HG03159 (cell line): ENCODE measurements around the gene TBC1D19.

Experiments
- ATAC-seq: cut with Tn5 transposase; IDR thresholded peaks from one replicate; pipeline ENCODE4 v1.9.1; 2021; ENCODE audit warnings: mild to moderate bottlenecking, moderate library complexity; ENCODE audit not compliant: unreplicated experiment

TBC1D19 gene

DNA sequence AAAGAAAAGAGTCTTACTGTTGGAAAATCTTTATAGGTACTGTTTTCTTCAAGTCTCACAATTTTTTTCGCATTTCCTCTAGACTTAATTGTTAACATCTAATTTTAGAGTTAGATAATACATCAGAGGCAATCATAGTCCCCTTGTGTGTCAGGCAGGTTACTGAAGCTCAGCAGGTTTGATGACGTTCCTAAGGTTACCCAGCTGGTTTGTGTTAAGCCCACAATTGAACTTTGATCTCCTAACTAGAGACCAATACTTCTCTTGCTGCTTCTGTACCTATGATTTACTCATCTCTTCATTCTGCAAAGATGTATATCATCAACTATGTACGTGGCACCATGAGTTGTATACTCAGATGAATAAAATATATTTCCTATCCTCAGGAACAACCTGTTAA is 145.1 kb downstream of the TBC1D19 start:
- no peak for ATAC-seq

- ATAC-seq, result no peak
These were observed 145.7 kb downstream of the TBC1D19 start for GRCh38 chr4:26729547-26729946.

DNA sequence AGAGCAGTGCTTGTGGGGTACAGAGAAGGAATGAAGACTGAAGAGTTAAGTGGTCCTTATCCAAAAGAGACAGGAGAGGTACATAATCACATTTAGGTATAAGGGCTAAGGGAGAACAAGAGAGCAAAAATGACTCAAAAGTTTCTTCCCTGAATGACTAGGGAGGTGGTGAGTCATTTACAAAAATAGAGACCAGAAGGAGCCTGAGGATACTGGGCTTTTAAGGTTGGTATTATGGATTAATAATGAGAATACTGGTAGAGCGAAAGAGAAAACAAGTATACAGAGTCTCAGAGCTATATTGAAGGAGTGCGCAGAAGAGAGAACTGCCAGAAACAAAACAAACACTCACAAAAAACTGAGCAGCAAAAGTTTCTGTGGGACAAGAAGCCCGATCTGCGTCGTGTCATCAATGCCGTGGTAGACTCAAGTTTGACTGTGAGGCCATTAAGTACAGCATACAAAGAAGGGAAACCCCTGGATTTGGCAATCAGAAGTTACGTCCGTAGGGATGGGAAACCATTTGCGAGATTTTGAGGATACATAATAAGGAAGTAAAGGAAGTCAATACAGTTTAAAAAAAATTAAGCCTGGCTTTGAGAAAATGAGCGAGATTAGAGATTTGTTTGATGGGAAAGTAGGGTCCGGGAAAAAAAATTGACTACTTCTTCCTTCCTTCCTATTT is 147.6 kb downstream of the TBC1D19 start:
- peak; percentile 82 for ATAC-seq

- no peak for ATAC-seq
These were observed 148.5 kb downstream of the TBC1D19 start for GRCh38 chr4:26732356-26732755.

DNA sequence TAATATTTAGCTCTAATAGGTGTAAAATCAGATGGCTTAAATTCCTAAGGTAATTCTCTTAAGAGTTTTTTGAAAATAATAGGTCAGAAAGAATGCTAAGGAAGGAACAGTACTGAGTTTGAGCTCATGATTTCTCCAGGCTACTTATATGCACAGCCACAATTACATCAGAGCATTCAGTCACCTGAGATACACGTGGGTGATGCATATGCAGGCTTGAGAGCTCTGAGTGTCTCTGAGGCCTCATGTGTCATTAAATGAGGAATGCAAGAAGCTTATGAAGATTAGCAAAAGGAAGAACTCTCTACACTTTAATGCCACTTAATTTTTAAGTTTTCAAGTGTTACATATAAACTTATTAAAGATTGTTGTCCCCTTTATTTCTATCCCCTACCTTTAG is 152.7 kb downstream of the TBC1D19 start:
- ATAC-seq, result no peak

DNA sequence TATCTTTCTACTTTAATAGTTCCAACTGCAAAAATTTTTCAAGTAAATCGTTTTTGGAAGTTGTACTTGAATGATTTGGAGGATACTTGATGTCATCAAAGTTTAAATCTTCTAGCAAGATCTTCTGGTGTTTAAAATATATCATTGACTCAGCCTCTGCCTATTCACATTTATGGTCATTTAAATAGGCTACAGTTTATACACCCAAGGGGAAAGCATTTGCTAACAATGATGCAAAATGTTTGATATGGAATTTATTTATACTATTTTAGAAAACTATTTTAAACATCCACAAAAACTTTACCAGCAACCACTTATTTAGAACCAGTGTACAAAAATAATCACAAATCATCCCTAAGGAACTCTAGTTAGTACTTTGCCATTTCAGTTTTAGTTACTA is 153.5 kb downstream of the TBC1D19 start:
- ATAC-seq, result no peak

- no peak for ATAC-seq
These were observed 157.6 kb downstream of the TBC1D19 start for GRCh38 chr4:26741491-26741871.

- ATAC-seq, result peak; percentile 99
These were observed 162.9 kb downstream of the TBC1D19 start for GRCh38 chr4:26746802-26747213.

DNA sequence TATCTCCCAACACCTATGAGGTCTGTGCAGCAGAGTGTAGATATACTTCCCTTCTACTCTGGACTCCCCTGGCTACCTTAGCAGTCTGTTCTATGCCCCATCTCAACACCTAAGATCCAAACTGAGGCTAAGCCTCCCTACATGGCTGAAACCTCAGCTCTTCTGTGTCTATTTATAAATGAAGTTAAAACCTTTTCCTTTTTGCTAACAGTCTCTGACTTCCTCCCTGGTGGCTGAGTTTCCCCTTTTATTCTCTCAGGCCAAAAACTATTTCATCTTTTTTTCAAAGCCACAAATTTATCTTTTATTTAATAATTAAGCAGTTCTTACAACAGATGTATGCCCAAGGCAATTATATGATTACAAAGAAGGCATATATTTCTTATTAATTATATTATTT is 164.9 kb downstream of the TBC1D19 start:
- no peak for ATAC-seq

GRCh38 chr4:26749867-26750266 is 166.0 kb downstream of the TBC1D19 start:
- no peak for ATAC-seq

- ATAC-seq, result no peak
These were observed 167.1 kb downstream of the TBC1D19 start for GRCh38 chr4:26751004-26751403.

DNA sequence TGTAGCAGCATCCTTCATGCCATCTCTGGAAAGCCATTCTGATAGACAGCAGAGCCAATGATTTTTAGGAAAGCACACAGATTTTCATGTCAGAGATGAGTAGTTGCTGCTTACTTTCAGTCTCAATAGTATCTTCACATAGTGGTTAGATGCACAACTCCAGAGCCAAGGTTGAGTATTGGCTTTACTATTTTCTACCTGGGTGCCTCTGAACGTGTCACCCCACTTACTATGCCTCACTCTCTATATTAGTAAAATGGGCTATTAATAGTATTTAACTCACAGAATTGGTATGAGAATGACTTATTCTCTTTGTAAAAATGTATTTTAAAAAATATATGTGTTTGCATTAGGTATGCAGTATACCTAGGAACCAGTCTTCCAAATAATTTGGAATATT is 168.0 kb downstream of the TBC1D19 start:
- ATAC-seq, result peak; percentile 93

- no peak for ATAC-seq
These were observed 169.3 kb downstream of the TBC1D19 start for GRCh38 chr4:26753187-26753586.

DNA sequence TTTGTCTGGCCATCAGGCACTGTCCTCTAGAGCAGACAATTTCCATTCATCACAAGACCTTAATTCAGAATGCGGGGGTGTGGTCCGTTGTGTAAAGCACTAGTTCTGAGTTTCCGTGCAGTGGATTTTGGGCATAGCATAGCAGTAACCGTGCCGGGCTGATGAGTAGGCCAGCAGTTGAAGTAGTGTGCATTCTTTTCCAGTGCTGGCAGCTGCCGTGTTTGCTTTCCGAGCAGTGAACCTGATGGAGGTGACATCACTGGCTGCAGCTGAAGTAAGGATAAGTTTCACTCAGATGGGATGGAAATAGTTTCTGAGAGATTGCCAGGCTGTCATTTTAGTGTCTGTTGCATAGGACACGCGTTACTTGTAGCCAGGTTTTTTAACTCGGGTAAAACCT is 169.7 kb downstream of the TBC1D19 start:
- ATAC-seq, result no peak

GRCh38 chr4:26757751-26758150 is 173.9 kb downstream of the TBC1D19 start:
- ATAC-seq, result no peak

GRCh38 chr4:26758899-26759298 is 175.0 kb downstream of the TBC1D19 start:
- no peak for ATAC-seq

DNA sequence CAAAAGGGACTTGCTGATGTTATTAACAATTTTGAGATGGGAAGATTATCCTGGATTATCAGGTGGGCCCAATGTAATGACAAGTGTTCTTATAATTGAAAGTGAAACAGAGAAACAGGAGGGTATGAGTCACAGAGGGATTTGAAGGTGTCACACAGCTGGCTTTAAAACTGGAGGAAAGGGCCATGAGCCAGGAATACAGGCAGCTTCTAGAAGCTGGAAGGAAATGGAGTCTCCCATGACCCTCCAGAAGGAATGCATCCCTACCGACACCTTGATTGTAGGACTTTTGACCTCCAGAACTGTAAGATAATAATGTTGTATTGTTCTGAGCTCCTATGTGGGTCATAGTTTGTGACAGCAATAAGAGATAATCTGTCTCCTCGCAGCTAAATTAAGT is 178.8 kb downstream of the TBC1D19 start:
- no peak for ATAC-seq

DNA sequence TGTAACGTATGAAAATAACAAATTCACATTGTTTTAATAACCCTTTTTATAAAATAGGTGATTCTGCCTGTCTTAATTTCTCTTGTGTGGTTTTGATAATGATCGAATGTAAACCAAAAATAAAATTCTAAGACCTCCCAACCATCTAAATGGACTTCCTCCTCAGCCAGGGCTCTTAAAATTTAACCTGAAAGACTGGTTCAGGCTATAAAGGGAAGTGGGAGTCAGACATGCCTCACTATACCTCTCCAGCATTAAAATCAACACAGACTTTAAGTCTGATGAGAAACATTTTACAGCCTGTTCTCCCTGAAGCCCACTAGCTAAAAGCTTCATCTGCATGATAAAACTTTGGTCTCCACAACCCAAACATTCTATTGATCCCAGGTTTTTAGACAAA is 179.2 kb downstream of the TBC1D19 start:
- no peak for ATAC-seq

- ATAC-seq, result no peak
These were observed 179.8 kb downstream of the TBC1D19 start for GRCh38 chr4:26763648-26764047.

- no peak for ATAC-seq
These were observed 180.3 kb downstream of the TBC1D19 start for GRCh38 chr4:26764231-26764630.

DNA sequence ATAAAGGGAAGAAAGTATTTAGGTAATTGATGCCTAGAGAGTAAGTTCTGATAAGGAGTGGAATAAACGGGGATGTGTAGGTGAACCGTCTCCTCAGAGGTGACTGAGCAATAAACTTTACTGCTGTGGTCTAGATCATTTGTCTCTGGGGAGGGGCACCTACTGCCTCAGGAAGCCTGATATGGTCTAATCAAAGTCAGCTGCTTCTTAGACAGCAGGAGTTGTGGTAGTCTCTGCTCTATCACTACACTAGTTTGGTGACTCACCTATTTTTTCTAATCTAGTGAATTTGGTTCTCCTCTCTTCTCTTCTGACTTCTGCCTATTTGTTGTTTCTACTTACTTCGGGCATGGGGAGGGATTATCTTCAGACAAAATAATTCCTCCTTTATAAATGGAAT is 181.6 kb downstream of the TBC1D19 start:
- ATAC-seq, result no peak

GRCh38 chr4:26766141-26766540 is 182.3 kb downstream of the TBC1D19 start:
- no peak for ATAC-seq
